Coronary artery (tissue), 2 donors: ENCODE measurements around the gene SLC25A22.
A peak's percentile ranks its signal among the peaks of the same experiment; 100 is the strongest.

Source experiments
- DNase-seq: peaks from one replicate; pipeline ENCODE4 v3.0.0-alpha.2; 2017; ENCODE audit warnings: low spot score
- H3K27ac ChIP-seq, 2 donors: fragments of 200-600 bp; sonication (generic); one replicate each; pipeline ENCODE4 v1.5.1; 2016 to 2019
- H3K4me3 ChIP-seq: fragments of 200-600 bp; sonication (generic); 2 replicates; pipeline ENCODE4 v1.5.1; 2016; ENCODE audit warnings: mild to moderate bottlenecking, moderate library complexity
- CTCF ChIP-seq: fragments of 200-600 bp; sonication (generic); IDR thresholded peaks from one replicate; pipeline ENCODE4 v1.5.1; 2019; ENCODE audit warnings: antibody characterized with exemption

SLC25A22 gene

GRCh38 chr11:794766-795633 is 3.1 kb downstream of the SLC25A22 start:
- peak overlapping the region; percentile 87 for H3K4me3 ChIP-seq
- no peak for DNase-seq
- peak overlapping the region in 1 of 2 donors; percentile 86 for H3K27ac ChIP-seq
- TF ChIP-seq CTCF: no peak

- no peak for DNase-seq
- TF ChIP-seq CTCF: no peak
- Histone ChIP-seq H3K4me3 (no peak overlapping the region), H3K27ac (no peak overlapping the region)
These were observed 3.9 kb downstream of the SLC25A22 start for GRCh38 chr11:794013-794765.

- H3K4me3 ChIP-seq: no peak overlapping the region
- H3K27ac ChIP-seq: no peak overlapping the region
- no peak for DNase-seq
- no peak for TF ChIP-seq CTCF
These were observed 4.5 kb downstream of the SLC25A22 start for GRCh38 chr11:793556-793955.

- DNase-seq: no peak
- Histone ChIP-seq H3K27ac (no peak overlapping the region), H3K4me3 (no peak overlapping the region)
- TF ChIP-seq CTCF: no peak
These were observed 5.2 kb downstream of the SLC25A22 start for GRCh38 chr11:792873-793272.

GRCh38 chr11:792535-792821 is 5.6 kb downstream of the SLC25A22 start:
- no peak overlapping the region for H3K4me3 ChIP-seq
- no peak for TF ChIP-seq CTCF

GRCh38 chr11:791658-792534 is 6.2 kb downstream of the SLC25A22 start:
- Histone ChIP-seq H3K27ac (no peak overlapping the region), H3K4me3 (no peak overlapping the region)
- no peak for TF ChIP-seq CTCF
- no peak for DNase-seq

More at GRCh38 chr11:792535-792821, 5.6 kb downstream of the SLC25A22 start:
- no peak overlapping the region for H3K27ac ChIP-seq
- no peak for DNase-seq
